Measurements from ENCODE around the gene ABI2.

The ABI2 gene

DNA sequence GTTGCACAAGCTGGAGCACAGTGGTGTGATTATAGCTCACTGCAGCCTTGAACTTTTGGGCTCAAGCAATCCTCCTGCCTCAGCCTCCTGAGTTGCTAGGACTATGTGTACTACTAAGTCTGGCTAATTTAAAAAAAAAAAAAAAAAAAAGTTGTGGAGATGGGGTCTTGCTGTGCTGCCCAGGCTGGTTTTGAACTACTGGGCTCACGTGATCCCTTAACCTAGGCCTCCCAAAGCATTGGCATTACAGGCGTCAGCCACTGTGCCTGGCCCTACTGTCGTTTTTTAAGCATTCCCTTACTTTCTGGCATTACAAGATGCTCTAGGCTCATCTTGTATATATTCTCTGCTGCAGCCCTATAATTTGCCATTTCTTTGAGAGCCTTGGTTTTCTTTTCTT, 118.6 kb downstream of the ABI2 start:
- CTCF ChIA-PET, result no interaction called here
- POLR2A ChIA-PET, result no interaction called here
- no peak for TF ChIP-seq FOXA1 (IDR thresholded peaks at IDR 0.05)
- TF ChIP-seq CTBP1 (IDR thresholded peaks at IDR 0.05; ENCODE audit: borderline replicate concordance), result no peak
- no peak for TF ChIP-seq NFRKB (IDR thresholded peaks at IDR 0.05)
- TF ChIP-seq SUZ12 (IDR thresholded peaks at IDR 0.05), result no peak
- no peak for TF ChIP-seq L3MBTL2 (conservative IDR thresholded peaks at IDR 0.05)
- no peak for TF ChIP-seq TARDBP (IDR thresholded peaks at IDR 0.05)
- no peak for TF ChIP-seq FOXM1 (IDR thresholded peaks at IDR 0.05; ENCODE audit: borderline replicate concordance)
- TF ChIP-seq ELF4 (IDR thresholded peaks at IDR 0.05), result no peak
- no peak for DNase-seq (ENCODE audit: extremely low spot score)

DNA sequence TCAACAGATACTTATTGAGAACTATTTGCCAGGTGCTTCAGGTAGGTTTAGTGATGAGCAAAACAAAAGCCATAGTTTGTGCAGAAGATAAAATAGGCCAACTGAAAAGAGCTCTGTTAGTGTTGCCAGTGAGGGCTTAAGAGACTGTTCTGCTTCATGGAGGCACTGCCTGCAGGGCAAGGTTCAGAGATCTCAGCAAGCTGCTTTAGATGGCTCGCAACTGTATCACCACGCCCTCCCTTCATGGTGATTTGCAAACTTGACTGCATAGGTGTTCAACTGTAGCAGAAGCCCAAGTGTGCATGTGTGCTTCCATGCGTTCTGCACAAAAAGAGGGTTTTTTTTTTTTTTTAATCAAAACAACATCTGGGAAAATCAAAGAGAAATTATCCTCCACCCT, 122.4 kb downstream of the ABI2 start:
- CTCF ChIA-PET, result no interaction called here

GRCh38 chr2:203451011-203451410, 122.8 kb downstream of the ABI2 start:
- ChIA-PET POLR2A (no interaction called here), CTCF (no interaction called here)
- DNase-seq (ENCODE audit: extremely low spot score), result no peak
- TF ChIP-seq BHLHE40 (IDR thresholded peaks at IDR 0.05; ENCODE audit: borderline replicate concordance), result no peak

More for the DNA sequence above, 122.4 kb downstream of the ABI2 start:
- no peak for TF ChIP-seq ARNT (IDR thresholded peaks at IDR 0.05)
- no peak for TF ChIP-seq FOXA1 (IDR thresholded peaks at IDR 0.05)
- TF ChIP-seq PKNOX1 (IDR thresholded peaks at IDR 0.05), result no peak
- no peak for TF ChIP-seq HDGF (IDR thresholded peaks at IDR 0.05; ENCODE audit: borderline replicate concordance)
- no peak for TF ChIP-seq SUZ12 (IDR thresholded peaks at IDR 0.05)
- no peak for TF ChIP-seq ZNF384 (IDR thresholded peaks at IDR 0.05)
- TF ChIP-seq FOXM1 (IDR thresholded peaks at IDR 0.05; ENCODE audit: borderline replicate concordance), result no peak
- no peak for TF ChIP-seq LEF1 (IDR thresholded peaks at IDR 0.05; ENCODE audit: borderline replicate concordance)
- TF ChIP-seq NFRKB (IDR thresholded peaks at IDR 0.05), result no peak
- no peak for TF ChIP-seq TARDBP (IDR thresholded peaks at IDR 0.05)
- POLR2A ChIA-PET, result no interaction called here
- DNase-seq (ENCODE audit: extremely low spot score), result no peak

DNA sequence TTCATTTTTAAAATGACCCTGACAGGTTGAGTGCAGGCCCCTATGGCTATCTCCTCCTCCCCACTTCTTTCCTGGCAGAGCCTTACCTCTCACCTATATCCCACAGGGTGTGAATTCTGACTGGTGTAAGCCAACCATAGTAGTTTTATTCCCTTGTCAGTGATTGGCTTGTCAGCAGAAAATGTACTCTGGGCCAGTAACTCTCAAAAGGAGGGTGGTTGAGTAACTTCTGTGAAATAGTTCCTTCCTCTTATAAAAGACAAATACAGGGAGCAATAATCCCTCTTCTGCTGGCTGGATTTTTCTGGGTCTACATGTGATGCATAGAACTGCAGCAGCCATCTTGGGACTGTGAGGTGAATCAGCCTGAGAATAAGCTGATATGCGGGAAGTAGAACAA, 123.5 kb downstream of the ABI2 start:
- POLR2A ChIA-PET, result no interaction called here
- TF ChIP-seq SP1 (IDR thresholded peaks at IDR 0.05) (no peak), ELF4 (IDR thresholded peaks at IDR 0.05) (no peak), HDGF (IDR thresholded peaks at IDR 0.05; ENCODE audit: borderline replicate concordance) (no peak), NFRKB (IDR thresholded peaks at IDR 0.05) (no peak), FOXA1 (IDR thresholded peaks at IDR 0.05) (no peak), FOXK2 (IDR thresholded peaks at IDR 0.05) (no peak), SUZ12 (IDR thresholded peaks at IDR 0.05) (no peak), PKNOX1 (IDR thresholded peaks at IDR 0.05) (no peak), ZNF384 (IDR thresholded peaks at IDR 0.05) (no peak), LEF1 (IDR thresholded peaks at IDR 0.05; ENCODE audit: borderline replicate concordance) (no peak), ARNT (IDR thresholded peaks at IDR 0.05) (no peak), FOXM1 (IDR thresholded peaks at IDR 0.05; ENCODE audit: borderline replicate concordance) (no peak)
- no peak for DNase-seq (ENCODE audit: extremely low spot score)
- CTCF ChIA-PET, result no interaction called here

- ChIA-PET POLR2A (no interaction called here), CTCF (interaction anchor here (0.5 to 1.4 kb wide), 3 partner anchors 189 to 362 kb away, joined by 3 to 4 read pairs (median 4); no protein-coding TSS in a partner anchor)
- TF ChIP-seq SP1 (IDR thresholded peaks at IDR 0.05), result no peak
- TF ChIP-seq ZNF384 (IDR thresholded peaks at IDR 0.05), result 0 out of 2 replicates have a peak, but pooled peaks have one; percentile 7
- no peak for TF ChIP-seq L3MBTL2 (conservative IDR thresholded peaks at IDR 0.05)
- peak; percentile 52 for DNase-seq (ENCODE audit: extremely low spot score)
These were observed 125.8 kb downstream of the ABI2 start for GRCh38 chr2:203453858-203454451.

GRCh38 chr2:203455209-203455608, 127.0 kb downstream of the ABI2 start:
- POLR2A ChIA-PET, result no interaction called here
- no peak for DNase-seq (ENCODE audit: extremely low spot score)
- CTCF ChIA-PET, result interaction anchor here (0.6 kb wide), 1 partner anchor 379 kb away, joined by 4 read pairs; no protein-coding TSS in a partner anchor
- no peak for TF ChIP-seq FOXK2 (IDR thresholded peaks at IDR 0.05)
- no peak for TF ChIP-seq ARNT (IDR thresholded peaks at IDR 0.05)
- no peak for TF ChIP-seq NFRKB (IDR thresholded peaks at IDR 0.05)

- DNase-seq (ENCODE audit: extremely low spot score), result no peak
- no peak for TF ChIP-seq LEF1 (IDR thresholded peaks at IDR 0.05; ENCODE audit: borderline replicate concordance)
- no peak for TF ChIP-seq FOXK2 (IDR thresholded peaks at IDR 0.05)
- TF ChIP-seq CTBP1 (IDR thresholded peaks at IDR 0.05; ENCODE audit: borderline replicate concordance), result no peak
- no peak for TF ChIP-seq ZNF384 (IDR thresholded peaks at IDR 0.05)
- TF ChIP-seq ARNT (IDR thresholded peaks at IDR 0.05), result no peak
- TF ChIP-seq FOXM1 (IDR thresholded peaks at IDR 0.05; ENCODE audit: borderline replicate concordance), result no peak
- TF ChIP-seq HDGF (IDR thresholded peaks at IDR 0.05; ENCODE audit: borderline replicate concordance), result no peak
- no peak for TF ChIP-seq FOXA1 (IDR thresholded peaks at IDR 0.05)
- TF ChIP-seq TARDBP (IDR thresholded peaks at IDR 0.05), result no peak
- TF ChIP-seq PKNOX1 (IDR thresholded peaks at IDR 0.05), result no peak
- TF ChIP-seq L3MBTL2 (conservative IDR thresholded peaks at IDR 0.05), result no peak
- no peak for TF ChIP-seq SP1 (IDR thresholded peaks at IDR 0.05)
- TF ChIP-seq NFRKB (IDR thresholded peaks at IDR 0.05), result no peak
- TF ChIP-seq ELF4 (IDR thresholded peaks at IDR 0.05), result no peak
- no peak for TF ChIP-seq BHLHE40 (IDR thresholded peaks at IDR 0.05; ENCODE audit: borderline replicate concordance)
- TF ChIP-seq SUZ12 (IDR thresholded peaks at IDR 0.05), result no peak
- ChIA-PET POLR2A (no interaction called here), CTCF (no interaction called here)
These were observed 133.6 kb downstream of the ABI2 start for GRCh38 chr2:203461746-203462145.

All from HEK293T (cell line).